Fibroblast of lung (primary cell): ENCODE results near the gene TMEM163. TPM values are rescaled to one million over a fixed set of nuclear protein-coding genes. Genes with fewer than 3 reads are reported as not detected.

ENCODE experiments used
- DNase-seq, 2 donors: peaks; one replicate each; pipeline versions ENCODE4 v3.0.0 to v3.0.0-alpha.2; 2010; ENCODE audit warnings: low read depth in 2 of 2
- H2AFZ ChIP-seq: 2 replicates; pipeline ENCODE4 v1.5.1; 2012; ENCODE audit warnings: low read length, control low read depth, inconsistent platforms
- H3K27ac ChIP-seq: 2 replicates; pipeline ENCODE4 v1.5.1; 2011; ENCODE audit warnings: low read length, control low read depth; ENCODE audit not compliant: insufficient read depth
- H3K27me3 ChIP-seq: 2 replicates; pipeline ENCODE4 v1.5.1; 2011; ENCODE audit warnings: mild to moderate bottlenecking, low read length; ENCODE audit not compliant: control insufficient read depth, insufficient read depth
- H3K36me3 ChIP-seq: 2 replicates; pipeline ENCODE4 v1.5.1; 2011; ENCODE audit warnings: low read length; ENCODE audit not compliant: control insufficient read depth, insufficient read depth
- H3K4me1 ChIP-seq: 2 replicates; pipeline ENCODE4 v1.5.1; 2011; ENCODE audit warnings: low read length; ENCODE audit not compliant: control insufficient read depth, insufficient read depth; ENCODE audit errors: extremely low read depth
- H3K4me2 ChIP-seq: 2 replicates; pipeline ENCODE4 v1.5.1; 2011; ENCODE audit warnings: low read length, control low read depth; ENCODE audit not compliant: insufficient read depth; ENCODE audit errors: extremely low read depth
- H3K4me3 ChIP-seq, 4 experiments: fragments of 200-600 bp in 1 of 4; sonication (generic) in 1 of 4; replicated peaks in 1 of 4; 2 replicates each; pipeline ENCODE4 v1.5.1; 2011 to 2016; ENCODE audit warnings: low read length in 4 of 4, low read depth in 3 of 4, mild to moderate bottlenecking in 3 of 4, control low read depth in 2 of 4, inconsistent platforms in 1 of 4, mixed read lengths in 1 of 4; ENCODE audit not compliant: insufficient read depth in 1 of 4; ENCODE audit errors: control extremely low read depth in 1 of 4
- H3K79me2 ChIP-seq: 2 replicates; pipeline ENCODE4 v1.5.1; 2012; ENCODE audit warnings: mild to moderate bottlenecking, low read length, inconsistent platforms; ENCODE audit not compliant: control insufficient read depth, insufficient read depth
- H3K9ac ChIP-seq: 2 replicates; pipeline ENCODE4 v1.5.1; 2011; ENCODE audit warnings: mild to moderate bottlenecking, low read length, control low read depth; ENCODE audit not compliant: insufficient read depth
- H3K9me3 ChIP-seq: 2 replicates; pipeline ENCODE4 v1.5.1; 2012; ENCODE audit warnings: low read depth, low read length; ENCODE audit not compliant: control insufficient read depth, insufficient read depth
- H4K20me1 ChIP-seq: 2 replicates; pipeline ENCODE4 v1.5.1; 2011; ENCODE audit warnings: low read length; ENCODE audit not compliant: control insufficient read depth, insufficient read depth; ENCODE audit errors: extremely low read depth
- CTCF ChIP-seq, 2 donors: IDR thresholded peaks in 1 of 2; conservative IDR thresholded peaks in 1 of 2; 1 replicate in 1 of 2; 2 replicates in 1 of 2; pipeline ENCODE4 v1.5.1; 2011 to 2012; ENCODE audit warnings: low read length in 2 of 2, control low read depth in 1 of 2, inconsistent platforms in 1 of 2, low read depth in 1 of 2, mild to moderate bottlenecking in 1 of 2
- EZH2 ChIP-seq: IDR thresholded peaks from 2 replicates; pipeline ENCODE4 v1.5.1; 2012; ENCODE audit warnings: low read length, control low read depth, mild to moderate bottlenecking; ENCODE audit errors: missing control alignments
- polyA plus RNA-seq, 2 donors: library from polyadenylated mRNA; depleted of rRNA in 1 of 2; stranded (reverse) in 1 of 2; unstranded in 1 of 2; fragments of >200 nt; gene quantifications; 2 replicates each; pipeline ENCODE4 v1.2.1, GENCODE V29; 2011 to 2012; ENCODE audit warnings: missing spikeins in 1 of 2
- total RNA-seq: library from RNA; depleted of rRNA; stranded (reverse); fragments of >200 nt; gene quantifications from 2 replicates; pipeline ENCODE4 v1.2.1, GENCODE V29; 2014

TMEM163 gene
- total and polyA plus RNA-seq, 2 donors (not counting 1 experiment from before 2014, with no cell fraction given), result under 0.01 to 0.03 TPM

DNA sequence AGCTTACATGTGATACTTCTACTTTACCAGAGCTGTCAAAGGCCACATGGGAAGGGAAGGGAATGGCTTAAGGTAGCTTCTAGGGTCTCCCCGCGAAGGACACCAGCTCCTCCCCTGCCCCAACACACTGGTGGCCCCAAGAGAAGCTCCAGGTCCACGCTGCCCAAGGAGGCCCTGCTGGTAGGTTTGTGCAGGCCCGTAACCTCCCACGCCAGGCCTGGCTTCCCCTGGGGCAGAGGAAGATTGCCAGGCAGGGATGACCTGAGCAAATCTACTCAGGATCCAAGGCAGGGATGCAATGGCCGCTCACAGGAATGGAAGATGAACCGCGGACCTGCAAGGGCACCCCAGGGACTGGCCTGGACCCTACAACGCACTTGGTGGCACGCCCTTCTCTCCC, 259.9 kb downstream of the TMEM163 start:
- DNase-seq, result no peak
- Histone ChIP-seq H3K4me2 (no peak overlapping the region), H3K27me3 (no peaks in the 10 kb centered on the region), H3K4me1 (no peaks in the 10 kb centered on the region), H3K36me3 (peaks cover 2% of the 10 kb centered on the region), H2AFZ (no peak overlapping the region), H3K9ac (no peak overlapping the region), H3K27ac (no peak overlapping the region), H3K79me2 (no peaks in the 10 kb centered on the region), H3K9me3 (no peaks in the 10 kb centered on the region), H4K20me1 (no peaks in the 10 kb centered on the region), H3K4me3 (no peak overlapping the region)
- TF ChIP-seq CTCF (conservative IDR thresholded peaks at IDR 0.05 in 1 of 2, IDR thresholded peaks at IDR 0.05 in 1 of 2; ENCODE audit: low read depth in 1 of 2, low read length in 2 of 2), result no peak
- TF ChIP-seq EZH2, result no peak

DNA sequence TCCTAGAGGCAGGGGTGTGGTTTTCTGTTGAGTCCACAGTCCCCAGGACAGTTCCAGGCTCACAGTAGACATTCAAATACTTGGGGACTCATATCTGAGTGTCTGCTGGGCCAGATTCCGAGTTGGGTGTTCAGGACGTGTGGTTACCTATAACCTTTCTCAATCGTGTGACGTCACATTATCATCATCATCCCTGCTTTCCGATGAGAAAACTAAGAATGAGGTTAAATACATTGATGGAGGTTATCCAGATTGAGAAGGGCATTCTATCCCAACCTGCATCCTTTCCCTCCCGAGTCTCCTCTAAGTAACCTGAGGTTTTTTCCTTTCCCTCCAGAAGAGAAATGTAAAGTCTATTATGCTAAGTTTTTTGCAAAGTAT, 260.3 kb downstream of the TMEM163 start:
- TF ChIP-seq CTCF (conservative IDR thresholded peaks at IDR 0.05 in 1 of 2, IDR thresholded peaks at IDR 0.05 in 1 of 2; ENCODE audit: low read depth in 1 of 2, low read length in 2 of 2), result no peak
- Histone ChIP-seq H3K4me1 (no peaks in the 10 kb centered on the region), H3K9me3 (no peaks in the 10 kb centered on the region), H3K27ac (no peak overlapping the region), H4K20me1 (no peaks in the 10 kb centered on the region), H3K36me3 (peaks cover 2% of the 10 kb centered on the region), H3K79me2 (no peaks in the 10 kb centered on the region), H3K4me3 (no peak overlapping the region), H2AFZ (no peak overlapping the region), H3K27me3 (no peaks in the 10 kb centered on the region), H3K9ac (no peak overlapping the region), H3K4me2 (no peak overlapping the region)
- no peak for DNase-seq

DNA sequence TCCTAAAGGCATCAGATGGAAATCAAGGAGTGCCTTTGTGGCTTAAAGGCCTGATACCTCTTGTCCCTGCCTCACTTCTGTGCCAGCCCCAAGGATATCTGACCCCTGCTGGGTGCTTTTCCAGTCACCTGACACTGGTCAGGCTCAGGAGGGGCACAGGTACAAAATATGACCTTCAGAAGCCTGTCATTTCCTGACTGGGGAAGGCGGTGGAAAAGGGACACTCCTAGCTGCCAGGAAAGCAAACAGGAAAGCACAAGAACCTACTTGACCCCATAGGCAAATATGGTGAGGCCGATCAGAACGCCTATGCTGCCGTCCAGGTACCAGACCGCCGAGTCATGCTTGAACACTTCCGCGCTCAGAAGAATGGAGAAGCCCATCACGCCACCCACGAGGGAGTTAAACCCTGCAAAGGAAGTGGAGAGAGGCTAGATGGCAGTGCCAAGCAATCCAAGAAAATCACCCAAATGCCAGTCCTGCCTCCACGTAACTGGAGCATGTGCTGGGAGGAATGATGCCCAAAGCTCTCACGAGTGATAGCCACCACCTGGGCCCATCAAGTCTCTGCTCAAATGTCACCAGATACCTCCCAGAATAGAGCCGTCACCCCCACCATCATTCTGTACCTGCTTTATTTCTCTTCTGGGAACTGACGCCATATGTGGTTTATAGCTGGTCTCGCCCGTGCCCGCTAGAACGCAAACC, 260.9 kb downstream of the TMEM163 start:
- TF ChIP-seq EZH2 (no peak), CTCF (conservative IDR thresholded peaks at IDR 0.05 in 1 of 2, IDR thresholded peaks at IDR 0.05 in 1 of 2; ENCODE audit: low read depth in 1 of 2, low read length in 2 of 2) (no peak)
- Histone ChIP-seq H3K9ac (no peak overlapping the region), H3K4me3 (no peak overlapping the region), H4K20me1 (no peaks in the 10 kb centered on the region), H3K27me3 (no peaks in the 10 kb centered on the region), H3K9me3 (no peaks in the 10 kb centered on the region), H3K4me2 (no peak overlapping the region), H3K36me3 (peaks cover 2% of the 10 kb centered on the region), H3K79me2 (no peaks in the 10 kb centered on the region), H3K4me1 (no peaks in the 10 kb centered on the region), H2AFZ (no peak overlapping the region), H3K27ac (no peak overlapping the region)
- no peak for DNase-seq
